ENCODE data around the gene GRM1.

Gene GRM1

GRCh38 chr6:146097586-146097985, 68.7 kb downstream of the GRM1 start:
- DNase-seq (ENCODE audit: low read depth): no peak

- DNase-seq (ENCODE audit: low read depth): no peak
Observed at GRCh38 chr6:146100776-146101175, 71.9 kb downstream of the GRM1 start.

DNA sequence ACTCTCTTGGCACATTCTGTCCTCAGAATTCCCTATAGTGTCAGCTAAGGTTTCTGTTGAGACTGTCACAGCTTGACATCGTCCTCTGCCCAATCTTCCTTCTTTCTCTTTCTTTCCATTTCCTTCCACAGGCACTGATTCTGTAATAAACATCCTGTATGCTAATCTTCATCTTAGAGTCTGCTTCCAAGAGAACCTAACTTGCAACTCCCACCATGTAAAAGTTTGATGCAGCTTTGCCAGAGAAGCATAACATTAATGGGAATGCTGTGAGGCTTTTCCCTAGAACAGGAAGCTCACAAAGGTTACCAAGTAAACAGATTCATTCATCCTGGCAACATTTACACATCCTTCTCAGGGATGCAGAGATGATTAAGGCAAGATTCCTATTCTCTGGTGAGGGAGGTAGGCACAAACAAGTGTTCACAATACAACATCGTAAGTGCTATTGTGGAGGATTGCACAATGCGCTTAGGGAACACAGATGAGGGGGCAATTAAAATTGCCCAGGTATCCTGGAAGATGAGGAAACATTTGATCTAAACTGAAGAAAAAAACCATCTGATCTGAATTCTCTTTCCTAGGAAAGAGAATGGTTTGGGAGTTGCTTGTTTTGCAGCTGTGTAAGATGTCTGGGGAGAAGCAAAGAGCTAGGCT, 74.7 kb downstream of the GRM1 start:
- DNase-seq (ENCODE audit: low read depth): no peak

DNA sequence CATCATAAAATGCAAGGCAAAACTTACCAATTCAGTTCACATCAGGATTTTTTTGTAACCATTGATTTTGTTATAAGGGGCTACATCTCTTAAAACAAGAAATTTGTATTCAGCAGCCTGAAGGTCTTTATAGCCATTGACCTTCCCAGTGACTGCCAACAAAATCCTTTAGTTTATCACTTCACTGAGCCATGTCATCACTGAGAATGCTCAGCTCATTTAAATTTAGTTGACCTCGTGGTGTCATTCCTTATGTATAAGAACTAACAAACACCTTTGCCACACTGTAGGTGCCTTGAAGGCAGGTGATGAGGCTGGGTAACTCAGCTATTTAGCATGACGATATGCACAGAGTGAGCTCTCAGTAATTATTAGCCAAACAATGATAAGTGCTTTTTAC, 77.7 kb downstream of the GRM1 start:
- DNase-seq (ENCODE audit: low read depth): no peak

- DNase-seq (ENCODE audit: low read depth): no peak
Observed at GRCh38 chr6:146110990-146111389, 82.1 kb downstream of the GRM1 start.

GRCh38 chr6:146111881-146112450, 83.1 kb downstream of the GRM1 start:
- DNase-seq (ENCODE audit: low read depth): no peak

- DNase-seq (ENCODE audit: low read depth): no peak
Observed at GRCh38 chr6:146113084-146113623, 84.3 kb downstream of the GRM1 start.

DNA sequence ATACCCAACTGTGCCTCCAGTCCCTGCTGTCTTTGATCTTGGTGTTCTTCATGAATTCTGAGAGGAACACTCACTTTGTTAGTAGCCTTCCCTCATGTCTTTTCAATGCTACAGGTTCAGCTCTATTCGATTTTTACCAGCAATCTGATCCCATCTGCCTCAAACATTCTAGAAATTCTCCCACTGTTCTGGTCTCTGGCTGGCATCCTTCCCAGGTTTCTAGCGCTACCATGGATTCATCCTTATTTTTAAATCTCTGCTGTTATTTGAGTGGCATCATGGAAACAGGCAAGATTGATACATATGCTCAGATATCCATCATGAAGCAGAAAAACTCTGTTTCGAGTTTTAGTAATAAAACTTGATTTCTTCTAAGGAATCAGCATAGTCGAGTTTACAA, 94.8 kb downstream of the GRM1 start:
- DNase-seq (ENCODE audit: low read depth): no peak

- no peak for DNase-seq (ENCODE audit: low read depth)
Observed at GRCh38 chr6:146127447-146128215, 98.8 kb downstream of the GRM1 start.

DNA sequence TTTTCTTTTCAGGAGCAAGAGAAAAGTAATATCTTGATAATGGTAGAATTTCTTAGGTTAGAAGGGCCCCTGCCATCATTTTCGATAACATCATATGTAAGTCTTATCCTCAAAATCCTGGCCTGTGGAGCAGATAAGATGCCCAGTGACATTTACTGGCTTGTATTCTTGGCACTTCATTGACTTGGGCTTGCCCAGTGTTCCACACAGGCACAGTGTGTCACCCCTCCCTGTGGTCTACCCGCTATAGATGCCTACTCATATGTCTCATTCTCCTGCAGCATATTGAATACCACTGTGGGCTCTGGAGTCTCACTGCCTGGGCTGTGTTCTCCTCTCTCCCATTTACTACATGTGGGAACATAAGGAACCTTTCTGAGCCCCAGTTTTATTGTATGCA, 105.0 kb downstream of the GRM1 start:
- no peak for DNase-seq (ENCODE audit: low read depth)

DNA sequence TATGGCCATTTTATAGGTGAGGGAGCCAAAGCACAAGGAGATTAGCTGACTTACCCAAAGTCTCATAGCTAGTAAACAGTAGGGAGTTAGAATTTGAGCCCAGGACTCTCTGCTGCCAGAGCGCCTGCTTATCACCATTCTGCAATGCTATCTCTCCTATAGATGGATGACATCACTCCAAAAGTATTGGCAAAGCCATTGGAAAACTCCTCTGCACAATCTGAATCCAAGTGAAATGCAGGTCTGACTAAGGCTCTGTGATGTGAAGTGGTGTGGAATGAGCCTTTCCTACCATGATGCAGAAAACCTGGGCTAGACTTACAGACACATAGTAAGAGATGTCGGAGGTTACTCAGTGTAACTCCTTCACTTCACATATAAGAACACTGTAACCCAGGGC, 106.3 kb downstream of the GRM1 start:
- no peak for DNase-seq (ENCODE audit: low read depth)

GRCh38 chr6:146146836-146147235, 118.0 kb downstream of the GRM1 start:
- no peak for DNase-seq (ENCODE audit: low read depth)

DNA sequence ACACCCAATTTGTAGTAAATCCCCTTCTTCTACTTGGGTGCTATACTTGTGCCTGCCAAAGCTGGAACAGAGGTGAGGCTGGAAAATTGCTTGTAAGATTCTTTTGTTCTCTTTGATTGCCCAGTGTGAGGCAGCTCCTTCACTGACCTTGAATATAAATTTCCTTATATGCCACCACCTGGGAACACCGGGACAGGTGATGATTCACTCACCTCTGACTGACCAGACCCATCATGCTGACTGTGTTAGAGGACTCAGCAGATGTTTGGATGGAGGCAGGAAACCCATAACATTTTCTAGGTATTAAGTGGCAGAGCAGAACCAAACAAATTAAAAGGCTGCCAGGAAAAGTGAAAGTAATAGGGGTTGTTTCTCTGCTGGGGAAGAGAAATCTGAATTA, 120.9 kb downstream of the GRM1 start:
- no peak for DNase-seq (ENCODE audit: low read depth)

GRCh38 chr6:146153040-146153758, 124.3 kb downstream of the GRM1 start:
- DNase-seq (ENCODE audit: low read depth): no peak

DNA sequence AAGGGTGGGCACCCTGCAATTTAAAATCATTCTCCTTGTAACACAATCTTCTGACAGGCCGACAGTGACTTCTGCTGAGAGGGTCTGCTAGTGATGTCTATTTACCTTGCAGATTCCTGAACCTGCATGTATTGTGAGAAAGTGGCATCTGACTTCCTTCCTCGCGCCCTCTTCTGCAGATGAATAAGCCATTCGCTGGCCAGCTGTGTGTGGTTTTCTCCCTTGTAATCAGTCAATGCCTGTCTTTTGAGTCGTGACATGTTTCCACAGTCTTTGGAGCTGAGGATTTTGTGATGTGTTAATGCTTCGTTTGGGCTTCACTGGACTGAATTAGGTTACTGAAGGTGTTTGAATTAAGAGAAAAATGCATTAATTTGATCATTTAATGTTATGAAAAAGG, 125.3 kb downstream of the GRM1 start:
- no peak for DNase-seq (ENCODE audit: low read depth)

DNA sequence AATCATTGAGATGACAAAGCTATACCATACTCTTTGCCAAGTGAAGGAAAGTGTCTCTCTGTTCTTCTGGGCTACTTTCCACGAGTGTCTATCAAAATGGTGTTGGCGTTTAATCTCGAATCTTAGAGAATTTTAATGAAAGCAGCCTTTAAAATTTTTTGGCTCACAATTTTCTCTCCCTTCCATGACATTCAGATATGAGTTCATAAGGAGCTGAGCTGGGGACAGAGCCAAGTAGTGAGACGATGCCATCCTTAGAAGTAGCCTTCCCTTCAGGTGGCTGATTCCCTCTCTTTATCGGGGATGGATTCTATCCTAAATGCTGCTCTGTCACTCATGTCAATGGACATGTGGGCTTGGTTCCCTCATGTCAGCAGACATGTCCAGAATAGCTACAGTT, 132.8 kb downstream of the GRM1 start:
- no peak for DNase-seq (ENCODE audit: low read depth)

DNA sequence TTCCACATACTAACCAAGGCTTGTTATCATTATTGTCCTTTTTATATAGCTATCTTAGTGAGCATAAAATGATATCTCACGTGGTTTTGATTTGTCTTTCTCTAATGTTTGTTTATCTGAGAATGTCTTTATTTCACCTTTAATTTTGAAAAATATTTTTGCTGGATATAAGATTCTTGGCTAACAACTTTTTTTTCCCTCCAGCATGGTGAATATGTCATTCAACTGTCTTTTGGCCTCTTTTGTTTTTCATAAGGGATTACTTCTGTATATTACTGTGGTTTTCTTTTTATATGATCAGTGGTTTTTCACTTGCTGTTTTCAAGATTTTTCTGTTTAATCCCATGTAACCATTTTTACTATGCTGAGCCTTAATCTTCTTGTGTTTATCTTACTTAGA, 141.0 kb downstream of the GRM1 start:
- DNase-seq (ENCODE audit: low read depth): no peak

- no peak for DNase-seq (ENCODE audit: low read depth)
Observed at GRCh38 chr6:146177785-146178184, 148.9 kb downstream of the GRM1 start.

GRCh38 chr6:146183831-146184230, 155.0 kb downstream of the GRM1 start:
- no peak for DNase-seq (ENCODE audit: low read depth)

DNA sequence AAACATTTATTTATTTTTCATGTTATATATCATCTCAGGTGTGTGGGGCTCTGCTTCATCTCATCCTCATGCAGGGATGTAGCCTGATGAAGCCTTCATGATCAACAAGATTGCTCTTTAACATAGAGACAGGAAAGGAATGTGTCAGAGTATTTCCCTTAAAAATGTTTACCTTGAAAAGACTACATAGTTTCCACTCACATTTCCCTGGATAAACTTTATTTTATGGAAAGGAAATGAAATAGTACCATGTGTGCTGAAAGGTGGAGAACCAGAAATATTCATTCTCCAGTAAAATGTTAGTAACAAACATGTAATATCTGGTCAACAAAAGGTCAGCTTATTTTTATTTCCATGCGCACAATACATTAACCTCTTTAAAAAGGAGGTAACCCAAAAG, 155.8 kb downstream of the GRM1 start:
- DNase-seq (ENCODE audit: low read depth): no peak

GRCh38 chr6:146189131-146189530, 160.3 kb downstream of the GRM1 start:
- DNase-seq (ENCODE audit: low read depth): no peak

- no peak for DNase-seq (ENCODE audit: low read depth)
Observed at GRCh38 chr6:146190581-146190980, 161.7 kb downstream of the GRM1 start.

DNA sequence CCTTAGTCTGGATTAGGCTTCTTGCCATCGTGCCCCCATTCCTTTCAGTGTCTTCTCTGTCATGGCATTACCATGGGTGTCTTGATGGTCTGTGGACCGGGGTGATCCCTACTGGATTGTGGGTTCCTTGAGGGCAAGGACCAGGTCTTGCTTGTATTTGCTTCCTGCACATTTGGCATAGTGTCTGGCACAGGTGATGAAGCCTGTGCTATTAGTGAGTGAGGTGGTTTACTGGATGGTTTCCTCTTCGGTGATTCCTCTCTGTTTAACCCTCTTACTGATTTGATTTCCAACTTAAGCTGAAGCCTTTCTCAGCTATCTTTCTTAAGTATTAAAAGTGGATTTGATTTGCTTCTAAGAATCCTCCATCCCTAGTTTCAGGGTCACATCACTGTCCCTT, 162.3 kb downstream of the GRM1 start:
- no peak for DNase-seq (ENCODE audit: low read depth)
